H1 (cell line): ENCODE data around the gene CTSA.

ENCODE experiments used
- CEBPB ChIP-seq: IDR thresholded peaks from 2 replicates; pipeline ENCODE4 v1.6.1; 2012; ENCODE audit warnings: low read depth, low read length
- CTCF ChIP-seq, 3 experiments: IDR thresholded peaks; 1 replicate in 2 of 3; 2 replicates in 1 of 3; pipeline versions ENCODE4 v1.5.1 to v1.6.1; 2011; ENCODE audit warnings: low read length in 3 of 3, mild to moderate bottlenecking in 3 of 3, inconsistent platforms in 2 of 3, low read depth in 1 of 3, moderate library complexity in 1 of 3; ENCODE audit not compliant: insufficient read depth in 1 of 3; ENCODE audit errors: control extremely low read depth in 1 of 3
- POLR2AphosphoS5 ChIP-seq: IDR thresholded peaks from 2 replicates; pipeline ENCODE4 v1.6.1; 2011; ENCODE audit warnings: low read depth, low read length

DNA sequence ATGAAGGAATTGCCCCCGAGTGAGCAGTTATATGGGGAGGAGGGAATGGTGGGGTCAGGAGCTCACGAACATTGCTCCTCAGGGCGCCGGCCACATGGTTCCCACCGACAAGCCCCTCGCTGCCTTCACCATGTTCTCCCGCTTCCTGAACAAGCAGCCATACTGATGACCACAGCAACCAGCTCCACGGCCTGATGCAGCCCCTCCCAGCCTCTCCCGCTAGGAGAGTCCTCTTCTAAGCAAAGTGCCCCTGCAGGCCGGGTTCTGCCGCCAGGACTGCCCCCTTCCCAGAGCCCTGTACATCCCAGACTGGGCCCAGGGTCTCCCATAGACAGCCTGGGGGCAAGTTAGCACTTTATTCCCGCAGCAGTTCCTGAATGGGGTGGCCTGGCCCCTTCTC lies 7.2 kb downstream of the CTSA start:
- no peak for TF ChIP-seq CEBPB
- TF ChIP-seq CTCF (IDR thresholded peaks at IDR 0.05; ENCODE audit: control extremely low read depth in 1 of 3, insufficient read depth in 1 of 3, low read depth in 1 of 3, low read length in 3 of 3), result no peak
- TF ChIP-seq POLR2AphosphoS5, result no peak
